Neural progenitor cell (in vitro differentiated cells): ENCODE measurements around the gene STRN3. TPM values are rescaled to one million over a fixed set of nuclear protein-coding genes. Genes with fewer than 3 reads are reported as not detected.
A peak's percentile ranks its signal among the peaks of the same experiment; 100 is the strongest.
"Not testable (repeated sequence)": the region's sequence is repeated elsewhere in the genome, so short reads cannot be mapped to it uniquely, and the experiment has no call there.

Experiments used
- DNase-seq: peaks from one replicate; pipeline ENCODE4 v3.0.0-alpha.2; 2016; ENCODE audit warnings: low spot score
- H2AFZ ChIP-seq: fragments of 200-600 bp; sonication (generic); replicated peaks from 2 replicates; pipeline ENCODE4 v1.6.1; 2016; ENCODE audit warnings: antibody characterized with exemption
- H3F3A ChIP-seq: fragments of 200-600 bp; sonication (generic); 2 replicates; pipeline ENCODE4 v1.6.1; 2016; ENCODE audit warnings: antibody characterized with exemption, low read depth
- H3K27ac ChIP-seq: fragments of 200-600 bp; sonication (generic); 2 replicates; pipeline ENCODE4 v1.5.1; 2016; ENCODE audit warnings: mild to moderate bottlenecking
- H3K27me3 ChIP-seq: fragments of 200-600 bp; sonication (generic); 2 replicates; pipeline ENCODE4 v1.6.1; 2016; ENCODE audit warnings: mild to moderate bottlenecking, moderate library complexity
- H3K36me3 ChIP-seq: fragments of 200-600 bp; sonication (generic); 2 replicates; pipeline ENCODE4 v1.5.1; 2016
- H3K4me1 ChIP-seq: fragments of 200-600 bp; sonication (generic); 2 replicates; pipeline ENCODE4 v1.6.1; 2016; ENCODE audit warnings: mixed run types
- H3K4me2 ChIP-seq: fragments of 200-600 bp; sonication (generic); 2 replicates; pipeline ENCODE4 v1.6.1; 2016
- H3K4me3 ChIP-seq: fragments of 200-600 bp; sonication (generic); 2 replicates; pipeline ENCODE4 v1.5.1; 2016
- H3K79me2 ChIP-seq: fragments of 200-600 bp; sonication (generic); 2 replicates; pipeline ENCODE4 v1.6.1; 2016; ENCODE audit warnings: low read depth
- H3K9ac ChIP-seq: fragments of 200-600 bp; sonication (generic); 2 replicates; pipeline ENCODE4 v1.6.1; 2016
- H3K9me3 ChIP-seq: fragments of 200-600 bp; sonication (generic); 2 replicates; pipeline ENCODE4 v1.5.1; 2016; ENCODE audit warnings: low read depth
- H4K20me1 ChIP-seq: fragments of 200-600 bp; sonication (generic); 2 replicates; pipeline ENCODE4 v1.6.1; 2016; ENCODE audit warnings: low read depth
- H3K27ac Mint-ChIP-seq: 3 replicates; pipeline ENCODE4 v1.8.0; 2021; ENCODE audit warnings: mixed read lengths
- H3K27me3 Mint-ChIP-seq: 2 replicates; pipeline ENCODE4 v1.8.0; 2022; ENCODE audit warnings: low read depth, mild to moderate bottlenecking, inconsistent platforms, moderate library complexity, mixed read lengths; ENCODE audit not compliant: insufficient read depth
- H3K36me3 Mint-ChIP-seq: 3 replicates; pipeline ENCODE4 v1.8.0; 2021; ENCODE audit warnings: mixed read lengths
- H3K4me1 Mint-ChIP-seq: 3 replicates; pipeline ENCODE4 v1.8.0; 2021; ENCODE audit warnings: mixed read lengths
- H3K4me3 Mint-ChIP-seq: 3 replicates; pipeline ENCODE4 v1.8.0; 2021; ENCODE audit warnings: mild to moderate bottlenecking, moderate library complexity, mixed read lengths
- H3K9me3 Mint-ChIP-seq: 3 replicates; pipeline ENCODE4 v1.8.0; 2020; ENCODE audit warnings: mixed read lengths
- CTCF ChIP-seq: fragments of 200-600 bp; sonication (generic); IDR thresholded peaks from 2 replicates; pipeline ENCODE4 v1.5.1; 2017; ENCODE audit warnings: antibody characterized with exemption, mild to moderate bottlenecking
- EZH2 ChIP-seq: fragments of 200-600 bp; sonication (generic); IDR thresholded peaks from 2 replicates; pipeline ENCODE4 v1.6.1; 2017; ENCODE audit warnings: antibody characterized with exemption, mild to moderate bottlenecking, moderate library complexity
- EZH2phosphoT487 ChIP-seq: fragments of 200-600 bp; sonication (generic); IDR thresholded peaks from 2 replicates; pipeline ENCODE4 v1.6.1; 2017; ENCODE audit warnings: antibody characterized with exemption
- total RNA-seq: library from RNA; depleted of rRNA; stranded (reverse); fragments of >200 nt; gene quantifications from 2 replicates; pipeline ENCODE4 v1.2.3, GENCODE V29; 2015; ENCODE audit warnings: low replicate concordance

Gene STRN3
- total RNA-seq, 1 donor from 2014 or later = 104 TPM

- Histone ChIP-seq H3K4me3 (no peak overlapping the region), H3F3A (peaks cover 5% of the 10 kb centered on the region), H3K9ac (no peak overlapping the region), H2AFZ (no peak overlapping the region), H3K4me1 (peaks cover 2% of the 10 kb centered on the region), H4K20me1 (peaks cover 81% of the 10 kb centered on the region), H3K79me2 (peaks cover 100% of the 10 kb centered on the region), H3K4me2 (no peak overlapping the region), H3K27ac (no peak overlapping the region), H3K27me3 (no peaks in the 10 kb centered on the region), H3K9me3 (no peaks in the 10 kb centered on the region), H3K36me3 (no peaks in the 10 kb centered on the region)
- Mint-ChIP-seq H3K27me3 (no peaks in the 10 kb centered on the region), H3K4me1 (no peaks in the 10 kb centered on the region), H3K36me3 (peaks cover 30% of the 10 kb centered on the region), H3K4me3 (no peak overlapping the region), H3K9me3 (peaks cover 7% of the 10 kb centered on the region), H3K27ac (no peak overlapping the region)
- DNase-seq = no peak
- no peak for TF ChIP-seq EZH2
- TF ChIP-seq CTCF = no peak
- TF ChIP-seq EZH2phosphoT487 = no peak
These were observed 19.5 kb downstream of the STRN3 start for GRCh38 chr14:31006703-31007102.

- Histone ChIP-seq H3K4me1 (peaks cover 13% of the 10 kb centered on the region), H3K79me2 (peaks cover 100% of the 10 kb centered on the region), H4K20me1 (peaks cover 75% of the 10 kb centered on the region), H3F3A (peaks cover 14% of the 10 kb centered on the region)
- not testable (repeated sequence) for H3K9ac ChIP-seq, H3K27ac Mint-ChIP-seq, H3K4me3 Mint-ChIP-seq, H3K36me3 ChIP-seq, H3K4me2 ChIP-seq, H3K9me3 ChIP-seq, H3K4me1 Mint-ChIP-seq, H3K27me3 Mint-ChIP-seq, H2AFZ ChIP-seq, H3K27ac ChIP-seq, H3K27me3 ChIP-seq, DNase-seq, H3K4me3 ChIP-seq
- Mint-ChIP-seq H3K9me3 (peaks cover 32% of the 10 kb centered on the region), H3K36me3 (peaks cover 50% of the 10 kb centered on the region)
These were observed 22.2 kb downstream of the STRN3 start for GRCh38 chr14:31004007-31004406.

- peaks cover 55% of the 10 kb centered on the region for H3K36me3 Mint-ChIP-seq
- H3K9ac ChIP-seq = no peak overlapping the region
- peaks cover 100% of the 10 kb centered on the region for H3K79me2 ChIP-seq
- no peak overlapping the region for H3K4me2 ChIP-seq
- H3K9me3 ChIP-seq = peaks cover 16% of the 10 kb centered on the region
- H3K4me3 ChIP-seq = no peak overlapping the region
- peaks cover 13% of the 10 kb centered on the region for H3K4me1 ChIP-seq
- peaks cover 2% of the 10 kb centered on the region for H3K27me3 Mint-ChIP-seq
- H2AFZ ChIP-seq = no peak overlapping the region
- DNase-seq = no peak
- peaks cover 8% of the 10 kb centered on the region for H3K36me3 ChIP-seq
- no peaks in the 10 kb centered on the region for H3K4me1 Mint-ChIP-seq
- no peak overlapping the region for H3K27ac Mint-ChIP-seq
- no peak overlapping the region for H3K27ac ChIP-seq
- H3K9me3 Mint-ChIP-seq = peaks cover 39% of the 10 kb centered on the region
- no peak overlapping the region for H3K4me3 Mint-ChIP-seq
- H3K27me3 ChIP-seq = no peaks in the 10 kb centered on the region
- H4K20me1 ChIP-seq = peaks cover 71% of the 10 kb centered on the region
- TF ChIP-seq EZH2phosphoT487 = no peak
- TF ChIP-seq EZH2 = no peak
- no peak for TF ChIP-seq CTCF
- peaks cover 22% of the 10 kb centered on the region for H3F3A ChIP-seq
These were observed 22.9 kb downstream of the STRN3 start for GRCh38 chr14:31003284-31003683.

- no peaks in the 10 kb centered on the region for H3K27me3 ChIP-seq
- Mint-ChIP-seq H3K9me3 (peaks cover 48% of the 10 kb centered on the region), H3K4me3 (no peak overlapping the region), H3K4me1 (peaks cover 11% of the 10 kb centered on the region), H3K27ac (no peak overlapping the region), H3K27me3 (peaks cover 2% of the 10 kb centered on the region), H3K36me3 (peaks cover 62% of the 10 kb centered on the region)
- H3F3A ChIP-seq = peaks cover 36% of the 10 kb centered on the region
- peaks cover 11% of the 10 kb centered on the region for H3K36me3 ChIP-seq
- H2AFZ ChIP-seq = no peak overlapping the region
- peak overlapping the region; percentile 17 for H3K4me2 ChIP-seq
- H3K9me3 ChIP-seq = peaks cover 20% of the 10 kb centered on the region
- peaks cover 100% of the 10 kb centered on the region for H3K79me2 ChIP-seq
- peaks cover 23% of the 10 kb centered on the region for H3K4me1 ChIP-seq
- H3K4me3 ChIP-seq = no peak overlapping the region
- TF ChIP-seq EZH2phosphoT487 = no peak
- DNase-seq = no peak
- H3K27ac ChIP-seq = no peak overlapping the region
- H3K9ac ChIP-seq = no peak overlapping the region
- peaks cover 75% of the 10 kb centered on the region for H4K20me1 ChIP-seq
These were observed 24.9 kb downstream of the STRN3 start for GRCh38 chr14:31001339-31001658.
